Endothelial cell (in vitro differentiated cells): ENCODE data around the gene MRPL30. TPM values are rescaled to one million over a fixed set of nuclear protein-coding genes. Genes with fewer than 3 reads are reported as not detected.
"Not testable (repeated sequence)": the region's sequence is repeated elsewhere in the genome, so short reads cannot be mapped to it uniquely, and the experiment has no call there.

Experiments used
- DNase-seq: peaks from one replicate; pipeline ENCODE4 v3.0.0; 2021; ENCODE audit warnings: low spot score
- H3K27ac Mint-ChIP-seq: one replicate; pipeline ENCODE4 v1.8.0; 2021; ENCODE audit warnings: mixed read lengths, inconsistent platforms; ENCODE audit not compliant: unreplicated experiment
- H3K27me3 Mint-ChIP-seq: one replicate; pipeline ENCODE4 v1.8.0; 2021; ENCODE audit warnings: mild to moderate bottlenecking, moderate library complexity, mixed read lengths, inconsistent platforms; ENCODE audit not compliant: unreplicated experiment
- H3K36me3 Mint-ChIP-seq: one replicate; pipeline ENCODE4 v1.8.0; 2021; ENCODE audit warnings: mild to moderate bottlenecking, low read depth, mixed read lengths, inconsistent platforms; ENCODE audit not compliant: unreplicated experiment
- H3K4me1 Mint-ChIP-seq: one replicate; pipeline ENCODE4 v1.8.0; 2021; ENCODE audit warnings: mild to moderate bottlenecking, mixed read lengths, inconsistent platforms; ENCODE audit not compliant: unreplicated experiment
- H3K4me3 Mint-ChIP-seq: one replicate; pipeline ENCODE4 v1.8.0; 2021; ENCODE audit warnings: mild to moderate bottlenecking, mixed read lengths, inconsistent platforms; ENCODE audit not compliant: unreplicated experiment
- H3K9me3 Mint-ChIP-seq: one replicate; pipeline ENCODE4 v1.8.0; 2021; ENCODE audit warnings: mixed read lengths, inconsistent platforms; ENCODE audit not compliant: unreplicated experiment
- total RNA-seq: library from RNA; stranded (reverse); fragmentation: NEBNext Ultra II Directional; extraction: Animal tissue kit (Norgen Biotek cat#: 25700); gene quantifications from one replicate; pipeline ENCODE4 v1.2.1, GENCODE V29; 2021; ENCODE audit not compliant: unreplicated experiment
- TF ChIP-seq, protein P1 (sequence below): fragments of 200-600 bp; sonication (generic); IDR thresholded peaks from one replicate; pipeline ENCODE4 v1.5.0; 2021; ENCODE audit warnings: antibody characterized with exemption; ENCODE audit not compliant: unreplicated experiment

The MRPL30 gene
- total RNA-seq, 1 donor from 2014 or later: 25.9 TPM

DNA sequence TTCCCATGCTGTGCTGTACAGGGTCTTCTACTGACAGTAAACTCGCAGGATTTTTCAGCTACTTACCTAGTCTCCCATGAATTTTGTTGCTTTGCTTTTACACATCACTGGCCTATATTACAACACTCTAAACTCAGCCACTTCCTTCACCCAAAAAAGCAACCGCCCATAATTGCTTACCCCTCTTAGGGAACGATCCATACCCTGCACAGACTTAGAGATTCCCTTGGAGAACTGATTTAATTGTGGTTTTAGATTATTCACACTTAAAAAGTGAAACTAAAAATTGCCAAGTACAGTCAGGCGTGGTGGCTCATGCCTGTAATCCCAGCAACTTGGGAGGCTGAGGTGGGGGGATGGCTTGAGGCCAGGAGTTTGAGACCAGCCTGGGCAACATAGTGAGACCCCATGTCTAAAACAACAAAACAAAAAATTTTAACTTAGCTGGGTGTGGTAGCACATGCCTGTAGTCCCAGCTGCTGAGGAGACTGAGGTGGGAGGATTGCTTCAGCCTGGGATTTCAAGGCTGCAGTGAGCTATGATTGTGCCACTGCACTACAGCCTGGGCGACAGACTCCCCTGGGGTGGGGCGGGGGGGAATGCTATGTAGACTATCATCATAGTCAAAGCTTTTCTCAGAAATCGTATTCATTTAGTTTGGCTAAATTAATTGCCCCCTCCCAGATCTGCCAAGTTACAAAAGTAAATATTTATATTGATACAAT is 19.3 kb downstream of the MRPL30 start:
- Mint-ChIP-seq H3K36me3 (peaks cover 12% of the 10 kb centered on the region), H3K4me1 (no peaks in the 10 kb centered on the region), H3K4me3 (no peak overlapping the region), H3K27me3 (peaks cover 2% of the 10 kb centered on the region), H3K27ac (no peak overlapping the region), H3K9me3 (no peaks in the 10 kb centered on the region)
- DNase-seq: no peak
- TF ChIP-seq, protein P1, sequence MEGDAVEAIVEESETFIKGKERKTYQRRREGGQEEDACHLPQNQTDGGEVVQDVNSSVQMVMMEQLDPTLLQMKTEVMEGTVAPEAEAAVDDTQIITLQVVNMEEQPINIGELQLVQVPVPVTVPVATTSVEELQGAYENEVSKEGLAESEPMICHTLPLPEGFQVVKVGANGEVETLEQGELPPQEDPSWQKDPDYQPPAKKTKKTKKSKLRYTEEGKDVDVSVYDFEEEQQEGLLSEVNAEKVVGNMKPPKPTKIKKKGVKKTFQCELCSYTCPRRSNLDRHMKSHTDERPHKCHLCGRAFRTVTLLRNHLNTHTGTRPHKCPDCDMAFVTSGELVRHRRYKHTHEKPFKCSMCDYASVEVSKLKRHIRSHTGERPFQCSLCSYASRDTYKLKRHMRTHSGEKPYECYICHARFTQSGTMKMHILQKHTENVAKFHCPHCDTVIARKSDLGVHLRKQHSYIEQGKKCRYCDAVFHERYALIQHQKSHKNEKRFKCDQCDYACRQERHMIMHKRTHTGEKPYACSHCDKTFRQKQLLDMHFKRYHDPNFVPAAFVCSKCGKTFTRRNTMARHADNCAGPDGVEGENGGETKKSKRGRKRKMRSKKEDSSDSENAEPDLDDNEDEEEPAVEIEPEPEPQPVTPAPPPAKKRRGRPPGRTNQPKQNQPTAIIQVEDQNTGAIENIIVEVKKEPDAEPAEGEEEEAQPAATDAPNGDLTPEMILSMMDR: no peak

DNA sequence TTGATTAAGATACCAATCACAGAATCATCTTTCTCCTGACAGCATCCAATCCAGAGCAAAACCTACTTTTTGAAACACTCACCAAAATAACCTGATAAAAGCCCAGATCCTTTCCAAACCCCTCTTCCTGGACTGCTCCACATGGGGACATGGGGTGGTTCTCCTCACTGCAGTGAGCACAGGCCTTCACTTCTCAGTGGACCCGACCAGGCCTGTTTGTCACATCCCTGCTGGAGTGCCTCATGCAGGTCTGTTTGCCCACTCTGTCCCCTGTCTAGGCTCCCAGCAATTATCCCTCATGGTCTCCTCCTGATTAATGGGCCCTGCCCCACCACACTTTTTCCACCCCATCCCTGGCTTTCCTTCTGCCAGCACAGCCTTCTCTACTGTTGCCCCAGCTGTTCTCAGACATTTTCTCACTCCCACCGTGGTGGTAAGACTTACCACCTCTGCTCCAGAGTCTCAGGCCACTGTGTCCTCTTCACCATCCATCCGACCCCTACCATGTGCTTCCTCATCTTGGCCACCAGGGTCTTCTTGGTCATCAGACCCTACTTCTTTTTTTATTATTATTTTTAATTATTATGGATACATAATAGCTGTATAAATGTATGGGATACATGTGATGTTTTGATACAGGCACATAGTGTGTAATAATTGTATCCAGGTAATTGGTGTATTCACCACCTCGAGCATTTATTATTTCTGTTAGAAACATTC is 21.1 kb downstream of the MRPL30 start:
- H3K27ac Mint-ChIP-seq: no peak overlapping the region
- H3K4me3 Mint-ChIP-seq: peak overlapping the region; percentile 72
- no peaks in the 10 kb centered on the region for H3K9me3 Mint-ChIP-seq
- DNase-seq: no peak
- TF ChIP-seq, protein P1: peak; percentile 58
- H3K36me3 Mint-ChIP-seq: peaks cover 19% of the 10 kb centered on the region
- H3K27me3 Mint-ChIP-seq: peaks cover 2% of the 10 kb centered on the region
- H3K4me1 Mint-ChIP-seq: no peaks in the 10 kb centered on the region

DNA sequence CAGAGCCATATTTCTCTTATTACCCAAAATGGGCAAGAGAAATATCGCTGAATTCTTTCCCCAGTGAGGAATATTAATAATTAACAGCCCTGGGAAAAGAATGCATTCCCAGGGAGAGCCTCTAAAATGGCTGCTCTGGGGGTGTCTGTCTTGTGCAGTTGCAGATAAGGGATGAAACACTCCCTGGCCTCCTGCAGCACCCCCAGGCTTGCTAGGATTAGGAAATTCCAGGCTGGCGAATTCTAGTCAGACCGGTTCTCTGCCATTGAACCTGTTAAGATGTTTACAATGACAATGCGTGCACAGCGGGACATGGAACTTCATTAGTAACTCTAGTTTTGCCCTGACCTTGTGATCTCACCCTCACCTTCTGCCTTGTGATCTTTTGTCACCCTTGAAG is 24.5 kb downstream of the MRPL30 start:
- no peaks in the 10 kb centered on the region for H3K9me3 Mint-ChIP-seq
- no peak for DNase-seq
- no peaks in the 10 kb centered on the region for H3K4me1 Mint-ChIP-seq
- peaks cover 2% of the 10 kb centered on the region for H3K27me3 Mint-ChIP-seq
- TF ChIP-seq, protein P1: no peak
- no peak overlapping the region for H3K27ac Mint-ChIP-seq
- peaks cover 15% of the 10 kb centered on the region for H3K36me3 Mint-ChIP-seq
- H3K4me3 Mint-ChIP-seq: peak overlapping the region; percentile 48

DNA sequence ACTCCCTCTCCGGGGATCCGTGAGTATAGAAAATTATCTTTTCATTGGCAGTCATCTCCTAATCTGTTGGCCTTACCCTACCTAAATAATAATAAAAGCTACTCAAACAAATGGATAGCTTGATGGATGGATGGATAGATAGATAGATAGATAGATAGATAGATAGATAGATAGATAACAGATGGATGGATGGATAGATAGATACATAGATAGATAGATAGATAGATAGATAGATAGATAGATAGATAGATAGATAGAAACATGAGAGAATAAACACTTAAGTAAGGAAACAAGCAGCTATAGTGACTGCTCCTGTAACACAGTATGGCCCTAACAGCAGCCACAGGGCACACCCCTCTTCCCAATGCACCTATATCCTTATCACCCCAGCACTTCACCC is 35.1 kb downstream of the MRPL30 start:
- Mint-ChIP-seq H3K9me3 (no peaks in the 10 kb centered on the region), H3K4me1 (peaks cover 3% of the 10 kb centered on the region), H3K36me3 (peaks cover 5% of the 10 kb centered on the region), H3K4me3 (no peak overlapping the region), H3K27ac (no peak overlapping the region), H3K27me3 (no peaks in the 10 kb centered on the region)
- no peak for DNase-seq
- TF ChIP-seq, protein P1: no peak

DNA sequence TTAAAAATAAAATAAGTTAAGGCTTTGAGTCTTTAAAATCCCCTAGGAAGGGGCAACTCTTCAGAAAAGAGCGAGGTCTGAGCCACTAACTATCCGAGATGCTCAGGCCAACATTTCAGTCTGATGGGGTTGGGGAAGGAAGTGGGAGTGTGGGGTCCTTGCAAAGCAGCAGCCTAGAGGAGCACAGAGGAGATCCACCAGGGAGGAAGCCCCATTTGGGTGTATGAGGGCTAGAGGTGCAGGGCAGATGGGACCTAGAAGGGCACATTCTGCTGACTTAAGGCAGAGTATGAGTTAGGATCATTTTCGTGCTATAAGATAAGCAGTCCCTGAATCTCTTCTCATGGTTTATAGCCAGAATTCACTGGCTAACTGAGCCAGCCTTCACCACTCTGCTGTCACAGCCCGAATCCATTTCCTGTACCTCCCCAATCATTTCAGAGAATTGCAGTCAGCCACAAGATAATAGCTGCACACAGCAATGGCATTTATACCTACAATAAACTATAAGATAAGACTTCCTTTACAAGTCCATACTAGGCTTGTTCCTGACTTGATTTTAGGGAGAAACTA is 37.0 kb downstream of the MRPL30 start:
- no peaks in the 10 kb centered on the region for H3K9me3 Mint-ChIP-seq
- H3K27me3 Mint-ChIP-seq: no peaks in the 10 kb centered on the region
- peaks cover 3% of the 10 kb centered on the region for H3K4me1 Mint-ChIP-seq
- TF ChIP-seq, protein P1: no peak
- H3K36me3 Mint-ChIP-seq: peaks cover 5% of the 10 kb centered on the region
- H3K4me3 Mint-ChIP-seq: no peak overlapping the region
- DNase-seq: no peak
- H3K27ac Mint-ChIP-seq: no peak overlapping the region

DNA sequence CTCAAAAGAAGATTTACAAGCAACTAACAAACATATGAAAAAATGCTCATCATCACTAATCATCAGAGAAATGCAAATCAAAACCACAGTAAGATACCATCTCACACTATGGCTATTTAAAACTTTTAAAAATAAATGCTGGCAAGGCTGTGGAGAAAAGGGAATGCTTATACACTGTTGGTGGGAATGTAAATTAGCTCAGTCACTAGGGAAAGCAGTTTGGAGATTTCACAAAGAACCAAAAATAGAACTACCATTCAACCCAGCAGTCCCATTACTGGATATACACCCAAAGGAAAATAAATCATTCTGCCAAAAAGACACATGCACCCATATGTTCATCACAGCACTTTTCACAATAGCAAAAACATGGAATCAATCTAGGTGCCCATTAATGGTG is 52.2 kb downstream of the MRPL30 start:
- H3K27me3 Mint-ChIP-seq, H3K4me3 Mint-ChIP-seq, H3K36me3 Mint-ChIP-seq, H3K4me1 Mint-ChIP-seq, H3K9me3 Mint-ChIP-seq, DNase-seq, H3K27ac Mint-ChIP-seq: not testable (repeated sequence)
